Measurements from ENCODE around the gene SYDE2. TPM values are rescaled to one million over a fixed set of nuclear protein-coding genes. Genes with fewer than 3 reads are reported as not detected.
A peak's percentile ranks its signal among the peaks of the same experiment; 100 is the strongest.

The SYDE2 gene
- total RNA-seq, 6 experiments from 2014 or later = 9.1 to 12.3 (median 10.3) TPM

- Mint-ChIP-seq H3K36me3 (ENCODE audit: low read depth) (no peaks in the 10 kb centered on the region), H3K27ac (no peak overlapping the region), H3K9me3 (no peaks in the 10 kb centered on the region), H3K4me3 (no peak overlapping the region), H3K27me3 (ENCODE audit: insufficient read depth) (no peaks in the 10 kb centered on the region; the same call in 1 of the 2 replicates), H3K4me1 (ENCODE audit: low read depth) (peaks cover 29% of the 10 kb centered on the region)
- TF ChIP-seq CTCF (IDR thresholded peaks at IDR 0.05) = no peak
- no peak for DNase-seq
Observed at GRCh38 chr1:85223334-85223733, 22.5 kb upstream of the SYDE2 start.

- H3K4me1 Mint-ChIP-seq (ENCODE audit: low read depth) = peaks cover 24% of the 10 kb centered on the region
- no peak for DNase-seq
- no peak overlapping the region for H3K27ac Mint-ChIP-seq
- H3K9me3 Mint-ChIP-seq = no peaks in the 10 kb centered on the region
- H3K4me3 Mint-ChIP-seq = no peak overlapping the region; the same call in 1 of the 2 replicates
- no peaks in the 10 kb centered on the region; the same call in 1 of the 2 replicates for H3K27me3 Mint-ChIP-seq (ENCODE audit: insufficient read depth)
- H3K36me3 Mint-ChIP-seq (ENCODE audit: low read depth) = no peaks in the 10 kb centered on the region
- TF ChIP-seq CTCF (IDR thresholded peaks at IDR 0.05) = no peak
Observed at GRCh38 chr1:85220756-85221201, 20.0 kb upstream of the SYDE2 start.

- peaks cover 30% of the 10 kb centered on the region for H3K4me1 Mint-ChIP-seq (ENCODE audit: low read depth)
- no peak for TF ChIP-seq CTCF (IDR thresholded peaks at IDR 0.05)
- H3K27ac Mint-ChIP-seq = no peak overlapping the region
- no peaks in the 10 kb centered on the region for H3K9me3 Mint-ChIP-seq
- DNase-seq = no peak
- no peak overlapping the region for H3K4me3 Mint-ChIP-seq
- no peaks in the 10 kb centered on the region; the same call in 1 of the 2 replicates for H3K27me3 Mint-ChIP-seq (ENCODE audit: insufficient read depth)
- H3K36me3 Mint-ChIP-seq (ENCODE audit: low read depth) = no peaks in the 10 kb centered on the region
Observed at GRCh38 chr1:85219853-85220610, 19.2 kb upstream of the SYDE2 start.

- Mint-ChIP-seq H3K27ac (no peak overlapping the region), H3K4me3 (no peak overlapping the region), H3K36me3 (ENCODE audit: low read depth) (no peaks in the 10 kb centered on the region), H3K9me3 (no peaks in the 10 kb centered on the region), H3K27me3 (ENCODE audit: insufficient read depth) (no peaks in the 10 kb centered on the region), H3K4me1 (ENCODE audit: low read depth) (peaks cover 43% of the 10 kb centered on the region)
- no peak for DNase-seq
- TF ChIP-seq CTCF (IDR thresholded peaks at IDR 0.05) = no peak
Observed at GRCh38 chr1:85216697-85217096, 15.9 kb upstream of the SYDE2 start.

- Mint-ChIP-seq H3K4me1 (ENCODE audit: low read depth) (peaks cover 35% of the 10 kb centered on the region), H3K9me3 (no peaks in the 10 kb centered on the region), H3K27me3 (ENCODE audit: insufficient read depth) (no peaks in the 10 kb centered on the region), H3K4me3 (peak overlapping the region; percentile 66), H3K27ac (no peak overlapping the region), H3K36me3 (ENCODE audit: low read depth) (no peaks in the 10 kb centered on the region)
- no peak for TF ChIP-seq CTCF (IDR thresholded peaks at IDR 0.05)
- no peak for DNase-seq
Observed at GRCh38 chr1:85214654-85215053, 13.8 kb upstream of the SYDE2 start.
